Measurements from ENCODE around the gene ISOC1.

ISOC1 gene

GRCh38 chr5:129094924-129095899, 663 bp downstream of the ISOC1 start:
- no peak for DNase-seq (ENCODE audit: low read depth)

DNA sequence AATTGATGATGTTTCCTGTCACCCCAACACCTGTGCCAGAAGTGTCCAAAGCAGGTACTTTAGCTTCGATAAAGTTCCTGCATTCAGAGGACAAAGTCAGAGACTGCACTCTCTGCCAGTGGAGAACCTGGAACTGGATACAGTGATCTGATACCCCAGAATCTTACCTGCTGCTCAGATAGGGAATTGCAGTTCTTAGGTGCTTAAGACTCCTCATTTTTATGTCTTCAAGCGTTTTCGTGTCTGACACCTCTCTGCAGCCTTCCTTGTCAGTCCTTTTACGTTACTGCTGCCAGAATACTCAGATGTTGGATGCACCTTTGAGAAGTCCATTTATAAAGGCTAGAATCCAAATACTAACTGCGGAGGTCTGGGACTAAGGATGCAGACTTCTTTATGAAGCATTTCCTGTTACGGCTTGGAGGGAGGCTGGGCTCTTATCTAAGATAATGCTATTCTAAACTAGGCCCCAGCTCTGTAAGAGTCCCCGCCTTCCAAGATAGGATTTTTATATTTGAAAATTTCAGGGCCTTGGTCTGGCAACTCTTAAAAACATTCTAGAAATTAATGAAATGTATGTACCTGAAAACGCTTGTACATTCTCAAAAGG, 1.9 kb downstream of the ISOC1 start:
- DNase-seq (ENCODE audit: low read depth), result no peak

DNA sequence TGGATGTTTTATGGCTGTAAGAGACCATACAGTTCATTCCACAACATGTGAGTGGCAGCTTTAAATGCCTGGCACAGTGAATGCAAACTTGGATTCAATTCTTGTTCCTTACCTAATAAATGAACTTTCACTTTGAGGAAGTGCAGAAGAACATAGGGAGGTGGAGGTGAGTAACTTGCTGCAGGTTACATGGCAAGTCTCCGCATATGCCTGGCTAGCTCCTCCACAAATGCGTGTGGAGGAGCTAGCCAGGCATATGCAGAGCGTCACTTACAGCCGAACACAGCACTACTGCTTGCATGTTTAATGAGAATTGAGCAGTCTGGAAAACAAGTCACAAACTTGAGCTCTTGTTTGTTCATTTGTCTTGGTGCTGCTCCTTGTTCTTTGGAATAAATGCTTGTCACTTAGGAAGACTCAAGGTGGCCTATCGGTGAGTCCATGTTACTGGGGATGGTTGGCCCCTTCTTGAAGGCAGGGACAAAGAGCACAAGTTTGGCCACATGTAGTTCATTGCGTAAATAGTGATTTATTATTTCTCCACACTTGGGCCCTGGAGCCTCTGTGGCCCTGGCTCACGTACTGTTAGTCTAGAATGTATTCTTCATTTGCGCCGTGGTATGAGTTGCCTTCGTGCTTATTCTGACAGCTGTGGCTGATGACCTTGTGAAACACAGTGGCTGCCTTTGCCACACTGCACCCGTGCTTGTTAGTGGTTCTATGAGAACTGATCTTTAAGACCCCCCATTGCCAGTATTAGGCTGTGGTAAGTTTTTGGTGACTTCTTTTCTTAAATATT, 3.1 kb downstream of the ISOC1 start:
- DNase-seq (ENCODE audit: low read depth), result no peak

DNA sequence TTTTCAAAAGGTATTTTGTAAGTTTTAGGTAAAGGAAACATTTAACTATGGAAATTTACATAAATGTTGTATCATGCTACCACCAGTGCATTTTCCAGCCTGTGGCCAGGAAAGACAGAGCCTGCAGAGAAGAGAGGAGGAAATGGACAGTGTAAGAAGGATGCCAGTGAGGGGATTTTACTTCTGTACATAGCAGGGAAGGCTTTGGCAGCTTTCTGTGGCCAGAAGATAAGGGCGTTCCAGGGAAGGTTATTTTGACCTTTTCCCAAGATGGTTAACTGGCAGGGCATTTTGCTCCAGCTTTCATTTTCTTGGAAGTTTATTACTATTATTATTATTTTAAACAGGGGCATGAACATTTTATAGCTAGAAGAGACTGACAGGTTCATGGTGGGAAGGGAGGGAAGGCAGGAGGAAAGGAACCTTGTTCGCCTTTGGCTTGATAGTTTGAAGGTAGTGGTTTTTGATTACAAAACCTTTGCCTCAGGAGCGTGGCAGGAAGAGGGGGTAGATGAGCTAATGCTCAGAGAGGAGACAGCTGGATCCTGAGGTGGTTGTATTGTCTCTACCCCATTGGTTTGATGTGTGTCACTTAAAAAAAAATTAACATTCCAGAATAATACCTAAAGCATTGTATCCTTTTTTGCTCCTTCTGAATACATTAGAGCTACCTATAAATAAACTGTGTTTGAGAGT, 4.1 kb downstream of the ISOC1 start:
- no peak for DNase-seq (ENCODE audit: low read depth)

DNA sequence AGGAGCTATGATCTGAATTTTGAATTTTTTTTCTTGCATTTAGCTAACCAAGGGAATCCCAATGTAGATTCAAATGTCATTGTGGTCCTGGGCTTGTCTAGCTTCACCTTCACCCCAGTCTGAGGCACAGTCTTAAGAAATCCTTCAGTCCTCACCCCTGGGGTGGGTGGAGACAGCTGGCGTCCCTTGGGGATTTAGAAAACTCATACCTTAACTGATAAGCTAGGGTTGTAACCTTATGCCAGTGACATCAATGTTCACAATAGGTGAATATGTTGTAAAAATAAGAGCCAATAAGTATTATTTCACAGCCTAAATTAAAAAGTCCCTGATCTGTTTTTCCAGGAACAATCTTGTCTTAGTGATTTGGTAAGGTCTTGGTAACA, 4.6 kb downstream of the ISOC1 start:
- no peak for DNase-seq (ENCODE audit: low read depth)

DNA sequence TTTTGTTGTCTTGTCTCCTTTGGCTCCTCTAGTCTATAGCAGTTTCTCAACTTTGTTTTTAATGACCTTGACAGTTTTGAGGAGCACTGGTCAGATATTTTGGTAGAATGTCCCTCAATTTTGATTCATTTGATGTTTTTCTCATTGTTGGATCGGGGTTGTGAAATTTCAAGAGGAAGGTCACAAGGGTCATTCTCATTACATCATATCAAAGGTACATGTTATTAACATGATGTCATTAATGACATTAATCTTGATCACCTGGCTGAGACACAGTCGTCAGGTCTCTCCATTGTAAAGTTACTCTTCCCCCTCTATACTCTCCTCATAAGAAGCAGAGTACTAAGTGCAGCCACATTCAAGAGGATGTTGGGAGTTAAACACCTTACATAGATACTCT, 7.2 kb downstream of the ISOC1 start:
- no peak for DNase-seq (ENCODE audit: low read depth)

- no peak for DNase-seq (ENCODE audit: low read depth)
Observed at GRCh38 chr5:129103397-129103796, 8.8 kb downstream of the ISOC1 start.

- DNase-seq (ENCODE audit: low read depth), result no peak
Observed at GRCh38 chr5:129104915-129105455, 10.4 kb downstream of the ISOC1 start.

DNA sequence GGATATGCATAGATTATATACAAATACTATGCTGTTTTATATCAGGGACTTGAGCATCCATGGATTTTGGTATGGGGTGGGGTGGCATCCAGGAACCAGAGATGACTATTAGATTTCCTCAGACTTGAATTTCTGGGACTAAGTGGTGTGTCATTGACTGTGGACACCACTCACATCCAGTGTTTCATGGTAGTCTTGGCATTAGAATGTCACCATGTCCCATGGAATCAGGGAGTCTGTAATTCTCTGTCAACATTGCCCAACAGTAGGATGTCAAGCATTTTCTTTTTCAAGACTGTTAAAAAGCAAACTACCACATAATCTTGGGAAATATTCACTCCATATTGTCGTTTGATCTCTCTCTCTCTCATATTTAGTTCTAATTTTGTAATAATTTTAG, 13.1 kb downstream of the ISOC1 start:
- DNase-seq (ENCODE audit: low read depth), result no peak

GRCh38 chr5:129110742-129111141, 16.2 kb downstream of the ISOC1 start:
- DNase-seq (ENCODE audit: low read depth), result no peak

GRCh38 chr5:129111351-129111750, 16.8 kb downstream of the ISOC1 start:
- no peak for DNase-seq (ENCODE audit: low read depth)

- no peak for DNase-seq (ENCODE audit: low read depth)
Observed at GRCh38 chr5:129112295-129112694, 17.7 kb downstream of the ISOC1 start.

GRCh38 chr5:129113867-129114266, 19.3 kb downstream of the ISOC1 start:
- no peak for DNase-seq (ENCODE audit: low read depth)

- DNase-seq (ENCODE audit: low read depth), result no peak
Observed at GRCh38 chr5:129114539-129115193, 20.1 kb downstream of the ISOC1 start.

DNA sequence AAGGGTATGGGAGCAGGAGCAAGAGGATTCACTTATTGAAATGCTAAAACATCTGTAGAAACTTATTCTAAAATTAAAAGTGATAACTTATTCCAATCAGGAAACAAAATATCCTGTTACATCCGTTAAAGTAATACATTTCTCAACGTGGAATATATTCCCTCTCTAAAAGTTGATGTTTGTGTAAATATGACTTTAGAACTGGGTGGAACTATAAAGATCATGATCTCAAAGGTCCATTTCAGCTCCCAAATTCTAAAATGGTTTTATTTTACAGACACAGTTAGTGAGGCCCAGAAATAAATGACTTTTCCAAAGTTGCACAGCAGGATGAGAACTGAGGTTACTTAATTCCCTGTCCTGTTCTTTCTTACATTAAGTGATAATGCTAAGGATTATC, 21.1 kb downstream of the ISOC1 start:
- no peak for DNase-seq (ENCODE audit: low read depth)

DNA sequence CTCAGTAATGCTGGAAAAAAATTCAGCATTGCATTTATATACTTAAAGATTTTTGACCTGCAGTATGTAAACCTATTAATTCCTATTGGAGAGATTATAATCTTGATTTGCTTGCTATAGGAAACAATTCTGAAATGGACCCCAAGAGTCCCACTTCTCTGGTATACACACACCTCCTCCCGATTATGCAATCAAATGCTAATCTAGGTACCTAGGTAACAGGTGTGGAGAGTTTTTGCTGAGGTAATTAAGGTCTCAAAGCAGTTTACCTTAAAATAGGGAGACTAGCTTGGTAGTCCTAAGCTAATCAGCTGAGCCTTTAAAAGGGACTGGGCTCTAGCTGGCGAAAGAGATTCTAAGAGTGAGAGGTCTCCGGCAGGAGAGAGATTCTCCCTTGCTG, 22.2 kb downstream of the ISOC1 start:
- DNase-seq (ENCODE audit: low read depth), result no peak

GRCh38 chr5:129118405-129118804, 23.9 kb downstream of the ISOC1 start:
- DNase-seq (ENCODE audit: low read depth), result no peak

DNA sequence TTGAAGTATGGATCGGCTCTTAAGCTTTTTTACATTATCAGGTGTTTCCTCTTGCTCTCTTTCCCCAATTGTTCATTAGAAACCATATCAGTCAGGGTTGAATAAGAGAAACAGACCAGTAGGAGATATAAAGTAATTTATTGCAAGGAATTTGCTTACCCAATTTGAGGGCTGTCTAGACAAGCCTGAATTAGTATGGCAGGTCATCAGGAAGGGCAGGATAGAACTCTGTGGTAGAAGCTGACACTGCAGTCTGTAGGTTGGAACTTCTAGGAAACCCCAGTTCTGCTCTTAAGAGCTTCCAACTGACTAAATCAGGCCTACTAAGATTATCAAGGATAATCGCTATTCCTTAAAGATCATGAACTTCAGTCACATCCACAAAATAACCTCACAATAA, 24.3 kb downstream of the ISOC1 start:
- no peak for DNase-seq (ENCODE audit: low read depth)

DNA sequence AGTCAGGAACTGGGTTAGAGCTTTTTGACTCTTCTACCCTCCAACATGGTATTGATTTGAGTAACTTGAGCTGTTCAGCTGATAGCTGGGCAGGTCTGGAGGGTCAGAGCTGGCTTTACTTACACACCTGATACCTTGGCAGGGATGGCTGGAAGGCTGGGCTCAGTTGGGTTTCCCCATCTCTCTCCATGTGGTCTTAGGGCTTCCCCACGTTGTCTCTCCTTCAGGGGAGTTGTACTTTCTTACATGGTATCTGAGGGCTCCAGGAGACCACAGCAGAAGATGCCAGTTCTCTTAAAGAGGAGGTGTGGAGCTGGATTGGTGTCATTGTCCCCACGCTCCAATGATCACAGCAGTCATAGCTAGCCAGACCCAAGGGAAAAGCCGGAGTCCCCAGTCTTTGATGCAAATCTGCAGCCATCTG, 25.6 kb downstream of the ISOC1 start:
- no peak for DNase-seq (ENCODE audit: low read depth)

- no peak for DNase-seq (ENCODE audit: low read depth)
Observed at GRCh38 chr5:129122560-129122959, 28.0 kb downstream of the ISOC1 start.

- no peak for DNase-seq (ENCODE audit: low read depth)
Observed at GRCh38 chr5:129124608-129125007, 30.1 kb downstream of the ISOC1 start.

Measured in HS-27A (cell line).